Activated T-cell treated with anti-CD3 and anti-CD28 coated beads, Interleukin-2, amount 50 U/mL, for 24 hours (primary cell): ENCODE measurements around the gene RCE1.

Experiments used
- DNase-seq: peaks from one replicate; pipeline ENCODE4 v3.0.0-alpha.2; 2020
- H3K27ac Mint-ChIP-seq: 2 replicates; pipeline ENCODE4 v1.8.0; 2020; ENCODE audit warnings: mild to moderate bottlenecking, mixed read lengths
- H3K27me3 Mint-ChIP-seq: 2 replicates; pipeline ENCODE4 v1.8.0; 2020; ENCODE audit warnings: mixed read lengths
- H3K36me3 Mint-ChIP-seq: 2 replicates; pipeline ENCODE4 v1.8.0; 2020; ENCODE audit warnings: low read depth, mixed read lengths
- H3K4me1 Mint-ChIP-seq: 2 replicates; pipeline ENCODE4 v1.8.0; 2020; ENCODE audit warnings: low read depth, mixed read lengths
- H3K4me3 Mint-ChIP-seq: 2 replicates; pipeline ENCODE4 v1.8.0; 2020; ENCODE audit warnings: mild to moderate bottlenecking, moderate library complexity, mixed read lengths
- H3K9me3 Mint-ChIP-seq: 2 replicates; pipeline ENCODE4 v1.8.0; 2020; ENCODE audit warnings: mixed read lengths

RCE1 gene

GRCh38 chr11:66867425-66868040 lies 24.3 kb downstream of the RCE1 start:
- Mint-ChIP-seq H3K27me3 (no peaks in the 10 kb centered on the region), H3K27ac (no peak overlapping the region), H3K36me3 (peaks cover 5% of the 10 kb centered on the region), H3K9me3 (no peaks in the 10 kb centered on the region), H3K4me3 (no peak overlapping the region), H3K4me1 (peaks cover 16% of the 10 kb centered on the region)
- no peak for DNase-seq

DNA sequence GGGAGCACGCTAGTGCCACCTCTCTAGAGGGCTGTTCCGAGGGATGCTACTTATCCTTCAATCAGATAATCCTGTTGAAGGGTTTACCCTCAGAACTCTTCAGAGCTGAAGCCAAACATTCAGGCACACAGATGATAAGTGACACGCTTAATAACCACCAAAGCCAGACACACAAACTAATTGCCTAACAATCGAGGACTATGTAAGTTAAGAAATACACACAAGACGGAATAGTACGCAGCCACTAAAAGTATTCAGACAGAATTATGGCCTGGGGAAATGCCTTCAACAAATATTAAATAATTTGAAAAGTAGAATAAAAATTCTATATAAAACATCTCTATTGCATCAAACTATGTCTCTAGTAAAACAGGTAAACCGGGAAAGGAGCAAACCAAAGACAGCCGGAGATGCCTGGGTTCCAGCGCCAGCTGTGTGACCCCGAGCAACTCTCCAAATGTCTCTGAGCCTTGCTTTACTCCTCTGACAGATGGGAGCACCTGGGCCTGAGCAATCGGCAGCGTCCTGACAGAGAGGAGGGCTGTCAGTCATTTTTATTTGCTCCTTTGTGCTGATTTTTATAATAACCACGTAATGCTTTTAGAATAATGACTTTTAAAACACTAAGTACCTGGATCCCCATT lies 25.0 kb downstream of the RCE1 start:
- H3K4me3 Mint-ChIP-seq = no peak overlapping the region

DNA sequence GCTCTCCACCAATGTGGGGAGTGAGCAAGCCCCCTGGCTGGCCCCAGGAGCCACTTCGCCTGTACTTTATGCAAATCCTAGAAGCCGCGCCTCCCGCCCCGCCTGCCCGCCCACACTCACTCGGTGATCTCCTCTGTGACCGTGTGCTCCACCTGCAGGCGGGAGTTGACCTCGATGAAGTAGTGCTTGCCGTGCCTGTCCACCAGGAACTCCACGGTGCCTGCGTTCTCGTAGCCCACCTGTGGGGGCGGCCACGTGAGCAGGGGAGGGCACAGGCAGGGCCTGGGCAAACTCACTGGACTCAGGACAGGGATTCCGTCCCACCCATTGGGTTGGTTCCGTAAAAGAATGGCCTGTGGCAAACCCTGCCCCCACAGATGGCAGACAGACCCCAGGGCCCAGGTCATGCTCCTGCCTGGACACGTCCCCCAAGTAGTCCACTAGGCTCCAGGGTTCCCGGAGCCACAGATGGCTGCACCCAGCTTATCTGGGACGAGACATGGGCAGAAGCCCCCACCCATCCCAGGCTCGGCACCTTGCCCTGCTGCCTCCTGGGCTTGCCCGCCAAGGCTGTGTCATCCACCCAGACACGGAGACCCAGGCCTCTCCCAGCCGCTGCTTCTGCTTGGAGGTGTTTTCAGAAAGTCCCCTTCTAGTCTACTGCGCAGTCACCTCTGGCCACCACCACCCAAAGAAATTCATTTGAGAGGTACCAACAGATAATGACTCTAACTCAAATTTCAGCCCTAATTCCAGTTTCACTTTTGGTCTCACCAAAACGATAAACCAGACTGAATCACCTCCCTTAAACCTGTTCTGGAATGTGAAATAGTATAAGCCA lies 25.7 kb downstream of the RCE1 start:
- peak; percentile 83 for DNase-seq
- H3K36me3 Mint-ChIP-seq = peaks cover 5% of the 10 kb centered on the region

More for the DNA sequence above, 25.0 kb downstream of the RCE1 start:
- Mint-ChIP-seq H3K27ac (no peak overlapping the region), H3K9me3 (no peaks in the 10 kb centered on the region), H3K4me1 (peaks cover 16% of the 10 kb centered on the region), H3K36me3 (peaks cover 5% of the 10 kb centered on the region), H3K27me3 (no peaks in the 10 kb centered on the region)
- no peak for DNase-seq

GRCh38 chr11:66869567-66869870 lies 26.3 kb downstream of the RCE1 start:
- peaks cover 5% of the 10 kb centered on the region for H3K36me3 Mint-ChIP-seq
- H3K27ac Mint-ChIP-seq = no peak overlapping the region
- peaks cover 16% of the 10 kb centered on the region for H3K4me1 Mint-ChIP-seq
- no peaks in the 10 kb centered on the region for H3K9me3 Mint-ChIP-seq
- H3K27me3 Mint-ChIP-seq = no peaks in the 10 kb centered on the region
- no peak for DNase-seq
- H3K4me3 Mint-ChIP-seq = no peak overlapping the region

More for the DNA sequence above, 25.7 kb downstream of the RCE1 start:
- Mint-ChIP-seq H3K4me1 (peaks cover 16% of the 10 kb centered on the region), H3K27ac (no peak overlapping the region), H3K27me3 (no peaks in the 10 kb centered on the region), H3K9me3 (no peaks in the 10 kb centered on the region), H3K4me3 (no peak overlapping the region)

GRCh38 chr11:66870131-66870530 lies 26.9 kb downstream of the RCE1 start:
- H3K4me1 Mint-ChIP-seq = peaks cover 16% of the 10 kb centered on the region
- DNase-seq = no peak
- H3K4me3 Mint-ChIP-seq = no peak overlapping the region
- H3K9me3 Mint-ChIP-seq = no peaks in the 10 kb centered on the region
- H3K27me3 Mint-ChIP-seq = no peaks in the 10 kb centered on the region
- peaks cover 5% of the 10 kb centered on the region for H3K36me3 Mint-ChIP-seq
- no peak overlapping the region for H3K27ac Mint-ChIP-seq

- DNase-seq = no peak
- peaks cover 16% of the 10 kb centered on the region for H3K4me1 Mint-ChIP-seq
- H3K36me3 Mint-ChIP-seq = peaks cover 5% of the 10 kb centered on the region
- no peaks in the 10 kb centered on the region for H3K9me3 Mint-ChIP-seq
- H3K27me3 Mint-ChIP-seq = no peaks in the 10 kb centered on the region
- no peak overlapping the region for H3K4me3 Mint-ChIP-seq
- no peak overlapping the region for H3K27ac Mint-ChIP-seq
These were observed 27.6 kb downstream of the RCE1 start for GRCh38 chr11:66870616-66871520.

GRCh38 chr11:66871521-66871901 lies 28.3 kb downstream of the RCE1 start:
- H3K4me1 Mint-ChIP-seq = peaks cover 16% of the 10 kb centered on the region
- H3K4me3 Mint-ChIP-seq = no peak overlapping the region
- peaks cover 5% of the 10 kb centered on the region for H3K36me3 Mint-ChIP-seq
- DNase-seq = no peak
- H3K9me3 Mint-ChIP-seq = no peaks in the 10 kb centered on the region
- no peak overlapping the region for H3K27ac Mint-ChIP-seq
- H3K27me3 Mint-ChIP-seq = no peaks in the 10 kb centered on the region

DNA sequence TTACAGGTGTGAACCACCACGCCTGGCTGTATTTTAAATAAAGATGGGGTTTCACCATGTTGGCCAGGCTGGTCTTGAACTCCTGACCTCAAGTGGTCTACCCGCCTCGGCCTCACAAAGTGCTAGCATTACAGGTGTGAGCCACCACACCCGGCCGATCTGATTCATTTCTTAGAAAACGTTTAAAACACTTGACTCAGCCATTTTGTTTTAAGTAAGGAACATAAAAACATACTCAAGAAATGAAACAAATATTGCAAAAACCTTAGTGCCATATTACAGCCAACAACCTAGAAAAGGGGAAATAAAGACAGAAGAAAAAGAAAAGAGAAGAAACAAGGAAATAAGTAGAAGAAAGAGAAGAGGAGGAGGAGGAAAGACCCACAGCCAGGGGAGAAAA lies 31.0 kb downstream of the RCE1 start:
- Mint-ChIP-seq H3K27ac (no peak overlapping the region), H3K9me3 (no peaks in the 10 kb centered on the region), H3K27me3 (no peaks in the 10 kb centered on the region), H3K4me3 (no peak overlapping the region), H3K4me1 (peaks cover 4% of the 10 kb centered on the region), H3K36me3 (peaks cover 5% of the 10 kb centered on the region)
- DNase-seq = no peak

DNA sequence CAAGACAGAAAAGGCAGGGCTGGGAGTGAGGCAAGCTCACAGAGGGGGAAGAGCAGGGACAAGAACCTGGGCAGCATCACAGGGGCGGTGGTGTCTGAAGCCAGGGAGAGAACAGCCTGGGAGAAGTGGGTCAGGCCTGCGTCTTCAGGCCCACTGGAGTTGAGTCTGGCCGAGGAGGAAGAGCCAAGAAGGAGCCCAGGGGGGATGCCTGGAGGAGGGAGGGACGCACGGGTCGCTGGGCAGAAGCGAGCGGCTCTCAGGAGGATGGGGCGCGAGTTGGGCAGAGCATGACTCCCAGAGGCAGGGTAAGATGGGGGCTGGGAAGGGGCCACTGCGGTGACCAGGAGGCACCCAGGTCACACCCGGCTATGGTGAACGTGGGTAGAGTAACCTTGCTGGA lies 32.1 kb downstream of the RCE1 start:
- DNase-seq = no peak
- H3K4me3 Mint-ChIP-seq = no peak overlapping the region
- no peaks in the 10 kb centered on the region for H3K27me3 Mint-ChIP-seq
- no peak overlapping the region for H3K27ac Mint-ChIP-seq
- H3K36me3 Mint-ChIP-seq = peaks cover 5% of the 10 kb centered on the region
- H3K4me1 Mint-ChIP-seq = peaks cover 3% of the 10 kb centered on the region
- H3K9me3 Mint-ChIP-seq = no peaks in the 10 kb centered on the region

GRCh38 chr11:66877588-66878385 lies 34.5 kb downstream of the RCE1 start:
- Mint-ChIP-seq H3K36me3 (no peaks in the 10 kb centered on the region), H3K4me3 (no peak overlapping the region), H3K27me3 (no peaks in the 10 kb centered on the region), H3K4me1 (peaks cover 14% of the 10 kb centered on the region), H3K9me3 (no peaks in the 10 kb centered on the region), H3K27ac (no peak overlapping the region)
- no peak for DNase-seq

- no peaks in the 10 kb centered on the region for H3K27me3 Mint-ChIP-seq
- no peak overlapping the region for H3K4me3 Mint-ChIP-seq
- H3K27ac Mint-ChIP-seq = no peak overlapping the region
These were observed 35.2 kb downstream of the RCE1 start for GRCh38 chr11:66878474-66878873.

DNA sequence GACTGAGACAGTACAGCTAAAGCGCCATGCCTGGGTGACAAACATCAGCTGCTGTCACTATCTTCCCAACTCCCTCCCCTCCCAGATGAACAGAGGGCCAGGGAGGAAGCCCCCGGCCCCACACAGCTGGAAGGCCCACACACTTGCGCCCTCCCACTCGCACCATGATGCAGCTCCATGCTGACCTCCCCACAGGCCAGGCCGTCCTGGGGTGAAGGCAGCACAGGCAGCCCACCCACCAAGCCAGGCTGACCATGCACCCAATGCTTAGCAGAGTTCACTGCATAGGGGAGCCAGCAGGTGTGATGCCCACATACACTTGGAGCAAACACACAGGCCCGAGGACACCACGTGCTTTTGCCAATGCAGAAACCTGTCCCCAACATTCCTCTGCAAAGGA lies 35.8 kb downstream of the RCE1 start:
- Mint-ChIP-seq H3K9me3 (no peaks in the 10 kb centered on the region), H3K4me1 (peaks cover 14% of the 10 kb centered on the region), H3K27me3 (no peaks in the 10 kb centered on the region), H3K27ac (no peak overlapping the region), H3K36me3 (no peaks in the 10 kb centered on the region), H3K4me3 (no peak overlapping the region)
- no peak for DNase-seq

More at GRCh38 chr11:66878474-66878873, 35.2 kb downstream of the RCE1 start:
- DNase-seq = no peak
- Mint-ChIP-seq H3K4me1 (peaks cover 14% of the 10 kb centered on the region), H3K9me3 (no peaks in the 10 kb centered on the region), H3K36me3 (no peaks in the 10 kb centered on the region)

GRCh38 chr11:66879583-66879982 lies 36.3 kb downstream of the RCE1 start:
- no peaks in the 10 kb centered on the region for H3K36me3 Mint-ChIP-seq
- H3K4me1 Mint-ChIP-seq = peaks cover 14% of the 10 kb centered on the region
- DNase-seq = no peak
- no peaks in the 10 kb centered on the region for H3K9me3 Mint-ChIP-seq
- H3K4me3 Mint-ChIP-seq = no peak overlapping the region
- H3K27ac Mint-ChIP-seq = no peak overlapping the region
- no peaks in the 10 kb centered on the region for H3K27me3 Mint-ChIP-seq

GRCh38 chr11:66879999-66880398 lies 36.8 kb downstream of the RCE1 start:
- Mint-ChIP-seq H3K4me1 (peaks cover 14% of the 10 kb centered on the region), H3K9me3 (no peaks in the 10 kb centered on the region), H3K27ac (no peak overlapping the region), H3K36me3 (no peaks in the 10 kb centered on the region), H3K4me3 (no peak overlapping the region), H3K27me3 (no peaks in the 10 kb centered on the region)
- no peak for DNase-seq
